ENCODE data around the gene PPP1CA.

DNA sequence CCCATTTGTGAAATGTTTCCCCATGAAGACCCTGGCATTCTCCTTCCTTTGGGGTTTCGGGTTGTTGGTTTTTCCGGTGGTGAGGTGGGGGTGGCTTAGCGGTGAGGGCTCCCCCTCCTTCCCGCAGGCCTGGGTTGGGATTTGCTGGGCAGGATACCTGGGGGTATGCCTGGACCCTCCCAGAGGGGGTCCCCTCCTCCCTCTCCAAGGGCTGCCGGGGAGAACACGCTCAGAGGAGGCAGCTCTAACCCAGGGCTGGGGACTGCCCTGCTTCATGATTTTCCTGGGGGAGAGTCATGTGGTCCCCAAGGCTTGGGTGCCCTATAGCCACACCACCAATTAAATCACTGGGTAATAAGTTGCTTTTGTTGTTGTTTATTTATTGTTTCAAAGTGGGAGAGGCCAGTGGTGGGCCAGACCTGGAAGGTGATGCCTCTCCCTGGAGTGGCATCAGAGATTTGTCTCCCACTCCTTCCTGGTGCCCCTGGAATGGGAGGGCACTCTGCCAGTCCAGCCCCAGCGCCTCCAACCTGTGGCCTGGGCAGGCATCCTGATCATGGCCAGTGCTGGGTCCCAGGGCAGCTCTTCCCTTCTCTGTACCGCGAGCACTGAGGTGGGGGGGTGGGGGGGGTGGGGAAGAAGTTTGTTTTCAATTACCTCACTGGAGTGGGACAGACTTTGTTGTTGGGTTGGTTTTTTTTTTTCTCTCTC, 26.9 kb downstream of the PPP1CA start:
- TF ChIP-seq, protein P1, sequence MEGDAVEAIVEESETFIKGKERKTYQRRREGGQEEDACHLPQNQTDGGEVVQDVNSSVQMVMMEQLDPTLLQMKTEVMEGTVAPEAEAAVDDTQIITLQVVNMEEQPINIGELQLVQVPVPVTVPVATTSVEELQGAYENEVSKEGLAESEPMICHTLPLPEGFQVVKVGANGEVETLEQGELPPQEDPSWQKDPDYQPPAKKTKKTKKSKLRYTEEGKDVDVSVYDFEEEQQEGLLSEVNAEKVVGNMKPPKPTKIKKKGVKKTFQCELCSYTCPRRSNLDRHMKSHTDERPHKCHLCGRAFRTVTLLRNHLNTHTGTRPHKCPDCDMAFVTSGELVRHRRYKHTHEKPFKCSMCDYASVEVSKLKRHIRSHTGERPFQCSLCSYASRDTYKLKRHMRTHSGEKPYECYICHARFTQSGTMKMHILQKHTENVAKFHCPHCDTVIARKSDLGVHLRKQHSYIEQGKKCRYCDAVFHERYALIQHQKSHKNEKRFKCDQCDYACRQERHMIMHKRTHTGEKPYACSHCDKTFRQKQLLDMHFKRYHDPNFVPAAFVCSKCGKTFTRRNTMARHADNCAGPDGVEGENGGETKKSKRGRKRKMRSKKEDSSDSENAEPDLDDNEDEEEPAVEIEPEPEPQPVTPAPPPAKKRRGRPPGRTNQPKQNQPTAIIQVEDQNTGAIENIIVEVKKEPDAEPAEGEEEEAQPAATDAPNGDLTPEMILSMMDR (IDR thresholded peaks at IDR 0.05) = no peak
- TF ChIP-seq POLR2A (IDR thresholded peaks at IDR 0.05) (no peak), POLR2AphosphoS5 (IDR thresholded peaks at IDR 0.05) (no peak)
